Activated naive CD4-positive, alpha-beta T cell treated with anti-CD3 and anti-CD28 coated beads, Interleukin-2, amount 50 U/mL, for 72 hours (primary cell): ENCODE data around the gene GPATCH2. TPM values are rescaled to one million over a fixed set of nuclear protein-coding genes. Genes with fewer than 3 reads are reported as not detected.
A peak's percentile ranks its signal among the peaks of the same experiment; 100 is the strongest.

ENCODE experiments used
- ATAC-seq, 2 donors: fragments of 150-1000 bp; cut with Tn5 transposase; 2 replicates each; pipeline ENCODE4 v1.10.0; 2021; ENCODE audit warnings: mild to moderate bottlenecking in 2 of 2, moderate library complexity in 2 of 2
- DNase-seq, 2 donors: peaks; one replicate each; pipeline ENCODE4 v3.0.0; 2021 to 2022; ENCODE audit warnings: low spot score in 2 of 2
- H3K27ac Mint-ChIP-seq, 2 donors: one replicate each; pipeline ENCODE4 v1.8.0; 2022; ENCODE audit warnings: mild to moderate bottlenecking in 2 of 2, mixed read lengths in 2 of 2
- H3K36me3 Mint-ChIP-seq, 2 donors: one replicate each; pipeline ENCODE4 v1.8.0; 2022; ENCODE audit warnings: mixed read lengths in 2 of 2
- H3K9me3 Mint-ChIP-seq, 2 donors: one replicate each; pipeline ENCODE4 v1.8.0; 2022; ENCODE audit warnings: mixed read lengths in 2 of 2
- total RNA-seq, 2 donors: library from RNA; stranded (reverse); gene quantifications; one replicate each; pipeline ENCODE4 v1.2.3, GENCODE V29; 2022

Gene GPATCH2
- total RNA-seq, 2 donors from 2014 or later = 7.5 to 8.0 TPM

DNA sequence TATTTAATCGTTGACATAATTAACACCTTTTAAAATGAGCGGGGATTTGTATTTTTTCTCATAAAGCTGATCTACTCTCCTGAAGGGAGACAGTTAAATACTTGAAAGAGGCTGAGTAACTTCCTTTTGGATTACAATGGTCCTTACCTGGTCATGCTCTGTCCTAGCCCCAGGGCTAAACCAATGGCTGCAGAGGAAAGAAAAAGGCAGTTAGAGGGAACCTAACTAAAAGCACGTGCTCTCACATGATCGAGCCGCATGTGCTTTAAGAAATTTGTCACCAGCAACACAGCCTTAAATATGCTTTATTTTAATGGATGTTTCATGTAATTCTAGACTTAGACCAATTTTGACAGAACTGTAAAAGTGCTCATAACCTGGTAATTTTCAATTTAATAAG, 132.7 kb downstream of the GPATCH2 start:
- DNase-seq (no peak), ATAC-seq (no peak)
- no peaks in the 10 kb centered on the region for H3K9me3 Mint-ChIP-seq
- H3K27ac Mint-ChIP-seq = no peak overlapping the region
- peaks cover 0 to 4% of the 10 kb centered on the region in 2 donors for H3K36me3 Mint-ChIP-seq

DNA sequence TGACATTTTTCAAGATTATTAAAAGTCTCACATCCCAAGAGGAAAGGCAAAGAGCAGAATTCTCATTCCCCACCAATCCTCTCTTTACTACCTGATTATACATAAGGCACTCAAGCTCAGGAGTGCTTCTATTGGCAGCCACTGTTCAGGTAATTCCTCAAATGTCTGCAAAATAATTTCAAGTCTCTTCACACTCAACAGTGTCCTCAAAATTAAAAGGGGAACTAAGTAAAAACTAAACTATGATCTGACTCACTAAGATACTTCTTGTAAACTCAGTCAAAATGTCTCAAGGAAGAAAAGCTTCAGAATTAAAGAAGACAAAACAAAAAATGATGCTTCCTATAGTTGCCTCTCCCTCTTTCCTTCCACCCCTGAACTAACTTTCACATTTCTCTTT, 135.6 kb downstream of the GPATCH2 start:
- no peak for DNase-seq
- ATAC-seq = peak; percentile 28 to 94
- H3K27ac Mint-ChIP-seq = no peak overlapping the region
- H3K9me3 Mint-ChIP-seq = peaks cover 0 to 2% of the 10 kb centered on the region in 2 donors
- peaks cover 0 to 10% of the 10 kb centered on the region in 2 donors for H3K36me3 Mint-ChIP-seq

- no peak overlapping the region for H3K27ac Mint-ChIP-seq
- ATAC-seq = peak in 1 of 2 donors; percentile 77
- peaks cover 0 to 13% of the 10 kb centered on the region in 2 donors for H3K36me3 Mint-ChIP-seq
- DNase-seq = no peak
- H3K9me3 Mint-ChIP-seq = peaks cover 0 to 4% of the 10 kb centered on the region in 2 donors
Observed at GRCh38 chr1:217494767-217495166, 136.1 kb downstream of the GPATCH2 start.

GRCh38 chr1:217493290-217493689, 137.6 kb downstream of the GPATCH2 start:
- H3K27ac Mint-ChIP-seq = no peak overlapping the region
- peaks cover 0 to 4% of the 10 kb centered on the region in 2 donors for H3K9me3 Mint-ChIP-seq
- DNase-seq (no peak), ATAC-seq (no peak)
- peaks cover 0 to 13% of the 10 kb centered on the region in 2 donors for H3K36me3 Mint-ChIP-seq

DNA sequence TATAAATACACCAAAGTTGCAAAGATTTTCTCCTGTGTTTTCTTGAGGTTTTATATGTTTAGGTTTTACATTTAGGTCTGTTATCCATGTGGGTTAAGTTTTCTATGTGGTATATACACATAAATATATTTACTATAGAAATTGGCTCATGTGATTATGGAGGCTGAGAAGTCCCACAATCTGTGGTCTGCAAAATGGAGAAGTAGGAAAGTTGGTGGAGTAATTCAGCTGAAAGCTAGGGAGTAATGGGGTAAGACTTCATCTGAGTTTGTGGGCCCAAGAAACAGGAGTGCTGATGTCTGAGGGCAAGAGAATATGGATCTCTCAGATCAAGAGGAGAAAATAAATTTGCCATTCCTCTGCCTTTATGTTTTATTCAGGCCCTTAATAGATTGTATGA, 146.0 kb downstream of the GPATCH2 start:
- Mint-ChIP-seq H3K27ac (no peak overlapping the region), H3K36me3 (peaks cover 11 to 20% of the 10 kb centered on the region in 2 donors), H3K9me3 (peaks cover 6 to 10% of the 10 kb centered on the region in 2 donors)
- DNase-seq (no peak), ATAC-seq (no peak)

GRCh38 chr1:217482356-217483102, 148.4 kb downstream of the GPATCH2 start:
- peaks cover 19 to 36% of the 10 kb centered on the region in 2 donors for H3K36me3 Mint-ChIP-seq
- peak; percentile 99 to 100 for ATAC-seq
- DNase-seq = peak; percentile 55 to 67
- peak overlapping the region; percentile 85 to 93 for H3K27ac Mint-ChIP-seq
- peaks cover 12 to 24% of the 10 kb centered on the region in 2 donors for H3K9me3 Mint-ChIP-seq

- H3K9me3 Mint-ChIP-seq = peaks cover 12 to 24% of the 10 kb centered on the region in 2 donors
- peaks cover 19 to 27% of the 10 kb centered on the region in 2 donors for H3K36me3 Mint-ChIP-seq
- no peak for ATAC-seq
- H3K27ac Mint-ChIP-seq = no peak overlapping the region
- no peak for DNase-seq
Observed at GRCh38 chr1:217478450-217478849, 152.4 kb downstream of the GPATCH2 start.

- ATAC-seq = no peak
- Mint-ChIP-seq H3K9me3 (no peaks in the 10 kb centered on the region), H3K27ac (no peak overlapping the region)
Observed at GRCh38 chr1:217472915-217473314, 158.0 kb downstream of the GPATCH2 start.

GRCh38 chr1:217471403-217471802, 159.5 kb downstream of the GPATCH2 start:
- no peak for ATAC-seq
- no peak for DNase-seq
- peaks cover 0 to 3% of the 10 kb centered on the region in 2 donors for H3K9me3 Mint-ChIP-seq
- H3K27ac Mint-ChIP-seq = no peak overlapping the region
- peaks cover 3% of the 10 kb centered on the region in 2 donors for H3K36me3 Mint-ChIP-seq

More at GRCh38 chr1:217472915-217473314, 158.0 kb downstream of the GPATCH2 start:
- H3K36me3 Mint-ChIP-seq = no peaks in the 10 kb centered on the region
- no peak for DNase-seq

DNA sequence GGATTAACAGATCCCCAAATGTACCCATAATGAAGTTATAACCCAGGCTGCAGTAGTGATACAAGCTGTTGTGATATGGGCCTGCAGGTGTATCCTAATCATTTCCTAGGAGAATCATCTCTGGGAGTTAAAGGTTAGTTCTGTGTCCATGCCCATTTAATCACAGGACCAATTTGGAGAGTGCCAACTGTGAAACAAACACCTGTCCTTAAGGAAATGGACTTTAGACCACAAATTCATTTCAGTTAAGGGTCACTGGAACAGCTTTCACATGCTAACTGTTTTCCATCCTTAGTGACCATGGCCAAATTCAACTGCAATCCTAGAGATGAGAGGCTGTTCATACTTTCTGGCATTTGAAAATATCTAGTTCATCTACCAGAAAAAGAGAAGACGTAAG, 160.9 kb downstream of the GPATCH2 start:
- ATAC-seq (no peak), DNase-seq (no peak)
- Mint-ChIP-seq H3K36me3 (peaks cover 15 to 17% of the 10 kb centered on the region in 2 donors), H3K27ac (no peak overlapping the region), H3K9me3 (peaks cover 6 to 11% of the 10 kb centered on the region in 2 donors)

DNA sequence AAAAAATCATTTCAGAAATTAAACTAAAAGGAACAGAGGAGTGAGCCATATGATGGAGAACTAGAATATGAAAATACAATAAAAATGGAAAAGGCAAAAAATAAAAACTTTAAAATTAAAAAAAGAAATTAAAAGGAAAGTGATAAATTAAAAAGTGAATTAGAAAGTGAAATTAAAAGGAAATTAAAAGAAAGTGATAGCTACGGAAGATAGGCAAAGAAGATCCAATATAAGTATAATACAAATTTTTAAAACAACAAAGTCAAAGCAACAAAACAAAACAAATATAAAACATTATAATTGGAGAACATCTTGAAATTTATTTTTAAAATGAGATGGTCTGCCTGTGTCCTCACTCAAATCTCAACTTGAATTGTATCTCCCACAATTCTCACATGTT, 165.8 kb downstream of the GPATCH2 start:
- DNase-seq (no peak), ATAC-seq (no peak)
- Mint-ChIP-seq H3K9me3 (peaks cover 16 to 22% of the 10 kb centered on the region in 2 donors), H3K36me3 (peaks cover 27 to 28% of the 10 kb centered on the region in 2 donors), H3K27ac (no peak overlapping the region)

DNA sequence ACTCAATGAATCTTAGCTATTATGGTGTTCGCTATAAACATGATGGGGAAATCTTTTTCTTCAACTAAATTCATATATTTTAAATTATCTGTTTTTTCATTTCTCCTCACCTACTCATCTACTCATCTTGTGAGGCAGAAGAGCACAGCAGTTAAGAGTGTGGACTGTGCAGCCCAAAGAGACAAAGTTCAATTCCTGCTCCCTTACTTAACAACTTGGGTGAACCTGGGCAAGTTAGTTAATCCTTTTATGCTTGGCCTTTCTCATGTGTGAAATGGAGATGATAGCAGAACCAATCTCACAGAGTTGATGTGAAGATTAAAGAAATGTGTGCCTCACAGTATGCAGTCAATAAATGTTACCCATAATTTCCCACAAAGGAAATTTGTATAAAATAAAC, 168.2 kb downstream of the GPATCH2 start:
- no peak overlapping the region for H3K27ac Mint-ChIP-seq
- ATAC-seq = no peak
- H3K9me3 Mint-ChIP-seq = peaks cover 16 to 22% of the 10 kb centered on the region in 2 donors
- peaks cover 27 to 28% of the 10 kb centered on the region in 2 donors for H3K36me3 Mint-ChIP-seq
- no peak for DNase-seq

GRCh38 chr1:217462159-217462558, 168.7 kb downstream of the GPATCH2 start:
- no peak overlapping the region for H3K27ac Mint-ChIP-seq
- ATAC-seq (no peak), DNase-seq (no peak)
- H3K9me3 Mint-ChIP-seq = peaks cover 16 to 22% of the 10 kb centered on the region in 2 donors
- H3K36me3 Mint-ChIP-seq = peaks cover 27 to 28% of the 10 kb centered on the region in 2 donors

DNA sequence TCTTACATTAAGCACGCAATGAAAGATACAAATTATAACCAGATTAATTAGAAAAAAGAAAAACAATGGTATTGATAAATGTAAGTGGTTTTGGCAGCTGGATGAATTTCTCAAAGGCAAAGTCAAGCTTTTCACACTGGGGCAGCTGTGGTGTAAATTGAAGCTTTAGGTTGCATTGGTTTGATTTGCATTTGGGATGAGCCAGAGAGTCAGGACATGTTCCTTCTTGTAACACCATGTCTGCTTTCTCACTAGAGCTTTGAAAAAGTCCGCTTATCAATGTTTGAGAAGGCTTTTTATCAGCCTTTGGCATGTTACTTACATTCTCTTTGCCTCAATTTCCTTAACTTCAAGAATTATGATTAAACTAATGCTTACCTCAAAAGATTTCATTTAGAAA, 173.9 kb downstream of the GPATCH2 start:
- Mint-ChIP-seq H3K27ac (no peak overlapping the region), H3K9me3 (no peaks in the 10 kb centered on the region)
- ATAC-seq = no peak

GRCh38 chr1:217456261-217456660, 174.6 kb downstream of the GPATCH2 start:
- Mint-ChIP-seq H3K36me3 (peaks cover 4 to 8% of the 10 kb centered on the region in 2 donors), H3K9me3 (no peaks in the 10 kb centered on the region), H3K27ac (no peak overlapping the region)
- ATAC-seq (no peak), DNase-seq (no peak)

More for the DNA sequence above, 173.9 kb downstream of the GPATCH2 start:
- DNase-seq = no peak
- H3K36me3 Mint-ChIP-seq = peaks cover 4 to 8% of the 10 kb centered on the region in 2 donors

DNA sequence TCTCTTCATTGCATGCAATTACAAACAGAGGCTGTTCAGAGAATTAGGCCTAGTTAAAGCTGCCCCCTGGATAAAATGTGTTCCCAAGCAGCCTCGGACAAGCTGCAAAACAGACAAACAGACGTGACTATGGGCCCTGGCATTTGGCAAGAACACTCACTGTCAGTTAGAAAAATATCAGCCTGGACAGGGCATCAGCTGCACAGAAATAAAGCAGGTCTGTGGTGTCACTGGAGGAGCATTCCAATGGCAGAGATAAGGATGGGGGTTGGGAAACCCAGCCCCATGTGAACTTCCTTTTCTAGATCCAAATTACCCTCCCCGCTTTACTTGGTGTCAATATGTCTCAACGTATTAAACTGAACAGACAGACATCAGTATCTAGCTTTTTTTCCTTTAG, 177.1 kb downstream of the GPATCH2 start:
- Mint-ChIP-seq H3K36me3 (peaks cover 4 to 8% of the 10 kb centered on the region in 2 donors), H3K27ac (no peak overlapping the region), H3K9me3 (no peaks in the 10 kb centered on the region)
- DNase-seq = no peak
- no peak for ATAC-seq

GRCh38 chr1:217449370-217449769, 181.5 kb downstream of the GPATCH2 start:
- ATAC-seq (no peak), DNase-seq (no peak)
- peaks cover 2 to 4% of the 10 kb centered on the region in 2 donors for H3K9me3 Mint-ChIP-seq
- H3K36me3 Mint-ChIP-seq = peaks cover 11% of the 10 kb centered on the region in 2 donors
- H3K27ac Mint-ChIP-seq = no peak overlapping the region

DNA sequence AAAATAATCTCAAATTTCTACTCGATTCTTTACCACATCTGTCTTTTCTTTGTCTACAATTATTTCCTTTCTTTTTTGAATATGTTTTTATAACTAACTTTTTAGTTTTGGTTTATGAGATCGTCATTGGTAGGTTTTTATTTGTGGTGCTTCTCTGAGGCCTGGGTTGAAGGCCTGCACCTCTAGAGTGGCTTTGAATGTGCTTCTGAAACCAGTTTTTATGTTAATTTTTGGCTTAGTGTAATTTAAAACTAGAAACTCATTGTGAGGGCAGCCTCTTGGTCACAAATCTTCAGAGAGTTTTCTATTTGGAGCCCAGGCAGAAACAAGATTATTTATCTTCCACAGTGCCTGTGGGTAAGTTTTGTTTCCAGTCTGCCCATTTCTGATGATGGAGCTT, 187.0 kb downstream of the GPATCH2 start:
- Mint-ChIP-seq H3K27ac (no peak overlapping the region), H3K9me3 (peaks cover 12 to 13% of the 10 kb centered on the region in 2 donors), H3K36me3 (peaks cover 30 to 42% of the 10 kb centered on the region in 2 donors)
- no peak for ATAC-seq
- no peak for DNase-seq
